BE2C (cell line): Measurements from ENCODE around the gene TP53INP2.

Experiments
- DNase-seq: peaks from one replicate; pipeline ENCODE4 v3.0.0-alpha.2; 2020
- H3K27me3 ChIP-seq: fragments of 250-450 bp; sonication (Bioruptor Pico); 2 replicates; pipeline ENCODE4 v1.5.1; 2020; ENCODE audit warnings: mild to moderate bottlenecking
- H3K36me3 ChIP-seq: fragments of 250-450 bp; sonication (Bioruptor Pico); 2 replicates; pipeline ENCODE4 v1.5.1; 2020; ENCODE audit warnings: mild to moderate bottlenecking
- H3K4me1 ChIP-seq: fragments of 250-450 bp; sonication (Bioruptor Pico); 2 replicates; pipeline ENCODE4 v1.5.1; 2020
- H3K4me3 ChIP-seq: 2 replicates; pipeline ENCODE4 v1.5.1; 2011; ENCODE audit warnings: low read depth, low read length
- H3K9me3 ChIP-seq: fragments of 250-450 bp; sonication (Bioruptor Pico); 2 replicates; pipeline ENCODE4 v1.5.1; 2020
- CTCF ChIP-seq: IDR thresholded peaks from 2 replicates; pipeline ENCODE4 v1.5.1; 2012; ENCODE audit warnings: mild to moderate bottlenecking, low read depth, low read length

TP53INP2 gene

GRCh38 chr20:34705397-34706301 is 1.5 kb downstream of the TP53INP2 start:
- DNase-seq, result no peak
- Histone ChIP-seq H3K9me3 (no peaks in the 10 kb centered on the region), H3K4me3 (no peak overlapping the region), H3K36me3 (no peaks in the 10 kb centered on the region), H3K27me3 (no peaks in the 10 kb centered on the region), H3K4me1 (peaks cover 6% of the 10 kb centered on the region; the same call in 1 of the 2 replicates)
- TF ChIP-seq CTCF, result no peak

GRCh38 chr20:34706302-34706875 is 2.2 kb downstream of the TP53INP2 start:
- peaks cover 6% of the 10 kb centered on the region; the same call in 1 of the 2 replicates for H3K4me1 ChIP-seq

GRCh38 chr20:34706912-34707784 is 3.0 kb downstream of the TP53INP2 start:
- Histone ChIP-seq H3K4me3 (no peak overlapping the region), H3K4me1 (peaks cover 6% of the 10 kb centered on the region; the same call in 1 of the 2 replicates), H3K27me3 (no peaks in the 10 kb centered on the region), H3K9me3 (no peaks in the 10 kb centered on the region), H3K36me3 (no peaks in the 10 kb centered on the region)
- no peak for TF ChIP-seq CTCF
- no peak for DNase-seq

More at GRCh38 chr20:34706302-34706875, 2.2 kb downstream of the TP53INP2 start:
- no peak for TF ChIP-seq CTCF
- no peak for DNase-seq
- H3K27me3 ChIP-seq, result no peaks in the 10 kb centered on the region
- H3K36me3 ChIP-seq, result no peaks in the 10 kb centered on the region
- no peak overlapping the region for H3K4me3 ChIP-seq
- no peaks in the 10 kb centered on the region for H3K9me3 ChIP-seq

- H3K4me1 ChIP-seq, result peaks cover 14% of the 10 kb centered on the region
- H3K27me3 ChIP-seq, result no peaks in the 10 kb centered on the region
- H3K9me3 ChIP-seq, result no peaks in the 10 kb centered on the region
- H3K36me3 ChIP-seq, result no peaks in the 10 kb centered on the region; the same call in 1 of the 2 replicates
- peak overlapping the region; percentile 64 for H3K4me3 ChIP-seq
- peak; percentile 56 for TF ChIP-seq CTCF
- DNase-seq, result peak; percentile 72
Observed at GRCh38 chr20:34708621-34709043, 4.5 kb downstream of the TP53INP2 start.

- no peaks in the 10 kb centered on the region for H3K27me3 ChIP-seq
- peaks cover 1% of the 10 kb centered on the region for H3K36me3 ChIP-seq
- no peaks in the 10 kb centered on the region for H3K9me3 ChIP-seq
- no peak for TF ChIP-seq CTCF
- H3K4me3 ChIP-seq, result peak overlapping the region; percentile 64
- peaks cover 15% of the 10 kb centered on the region for H3K4me1 ChIP-seq
- DNase-seq, result peak; percentile 90
Observed at GRCh38 chr20:34709044-34709830, 5.1 kb downstream of the TP53INP2 start.
